Right lobe of liver (tissue), 4 donors: ENCODE measurements around the gene IGF2R.

Source experiments
- CTCF ChIP-seq, 4 donors: fragments of 200-600 bp in 3 of 4; fragments of 450-650 bp in 1 of 4; IDR thresholded peaks; one replicate each; pipeline versions ENCODE4 v1.5.1 to v1.8.0; 2016 to 2022; ENCODE audit warnings: antibody characterized with exemption in 4 of 4, mild to moderate bottlenecking in 2 of 4
- POLR2A ChIP-seq: fragments of 450-650 bp; IDR thresholded peaks from one replicate; pipeline ENCODE4 v1.6.1; 2017; ENCODE audit warnings: antibody characterized with exemption, mild to moderate bottlenecking
- donor health status: DM: no; HTN: no; CAD: no.
- donor health status: DM: no; HTN: no; CAD: no.
- donor health status: DM: no; HTN: yes; CAD: no.

- TF ChIP-seq CTCF (IDR thresholded peaks at IDR 0.05) = no peak
- TF ChIP-seq POLR2A = no peak
These were observed 104.4 kb downstream of the IGF2R start for GRCh38 chr6:160073272-160073671.
